A673 (cell line): ENCODE data around the gene FAM184B.

Experiments used
- EZH2 ChIP-seq: fragments of 200-600 bp; sonication (generic); IDR thresholded peaks from 2 replicates; pipeline ENCODE4 v1.6.1; 2017; ENCODE audit warnings: borderline replicate concordance, low read depth, mild to moderate bottlenecking, mixed read lengths, antibody characterized with exemption, low read length; ENCODE audit not compliant: poor library complexity, severe bottlenecking
- TF ChIP-seq, protein P1 (sequence below): fragments of 300-800, 200-600 bp; sonication (generic); conservative IDR thresholded peaks from 2 replicates; pipeline ENCODE4 v1.5.1; 2017; ENCODE audit warnings: low read depth, mild to moderate bottlenecking, antibody characterized with exemption, low read length, moderate library complexity, mixed read lengths

DNA sequence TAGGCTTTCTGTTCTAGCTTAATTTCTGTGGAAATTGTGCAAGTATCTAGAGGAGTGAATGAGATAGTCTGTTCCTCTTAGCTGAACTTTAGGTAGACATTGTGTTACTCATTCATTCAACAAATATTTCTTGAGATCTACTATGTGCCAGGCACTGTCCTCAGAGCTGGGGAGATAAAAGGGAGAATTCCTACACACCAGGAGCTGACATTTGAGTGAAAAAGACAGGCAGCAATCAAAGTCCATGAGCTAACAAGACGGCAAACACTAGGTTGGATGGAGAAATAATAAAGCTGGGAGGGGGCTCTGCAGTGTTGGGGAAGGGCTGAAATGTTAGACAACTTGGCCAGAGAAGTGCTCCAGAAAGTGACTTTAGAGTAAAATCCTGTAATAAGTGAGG, 86.9 kb downstream of the FAM184B start:
- TF ChIP-seq, protein P1, sequence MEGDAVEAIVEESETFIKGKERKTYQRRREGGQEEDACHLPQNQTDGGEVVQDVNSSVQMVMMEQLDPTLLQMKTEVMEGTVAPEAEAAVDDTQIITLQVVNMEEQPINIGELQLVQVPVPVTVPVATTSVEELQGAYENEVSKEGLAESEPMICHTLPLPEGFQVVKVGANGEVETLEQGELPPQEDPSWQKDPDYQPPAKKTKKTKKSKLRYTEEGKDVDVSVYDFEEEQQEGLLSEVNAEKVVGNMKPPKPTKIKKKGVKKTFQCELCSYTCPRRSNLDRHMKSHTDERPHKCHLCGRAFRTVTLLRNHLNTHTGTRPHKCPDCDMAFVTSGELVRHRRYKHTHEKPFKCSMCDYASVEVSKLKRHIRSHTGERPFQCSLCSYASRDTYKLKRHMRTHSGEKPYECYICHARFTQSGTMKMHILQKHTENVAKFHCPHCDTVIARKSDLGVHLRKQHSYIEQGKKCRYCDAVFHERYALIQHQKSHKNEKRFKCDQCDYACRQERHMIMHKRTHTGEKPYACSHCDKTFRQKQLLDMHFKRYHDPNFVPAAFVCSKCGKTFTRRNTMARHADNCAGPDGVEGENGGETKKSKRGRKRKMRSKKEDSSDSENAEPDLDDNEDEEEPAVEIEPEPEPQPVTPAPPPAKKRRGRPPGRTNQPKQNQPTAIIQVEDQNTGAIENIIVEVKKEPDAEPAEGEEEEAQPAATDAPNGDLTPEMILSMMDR: no peak
- TF ChIP-seq EZH2: no peak
